NCI-H226 (cell line): ENCODE results near the gene CCDC39.
A peak's percentile ranks its signal among the peaks of the same experiment; 100 is the strongest.

Source experiments
- DNase-seq: peaks from one replicate; pipeline ENCODE4 v3.0.0-alpha.2; 2015

CCDC39 gene

GRCh38 chr3:180679178-180680096 lies at the start of gene CCDC39:
Gene CCDC39 (minus strand): TSS chr3:180679489. CDS start chr3:180679380, 109 bp downstream.
- DNase-seq = peak; percentile 58

GRCh38 chr3:180720012-180720411 lies 40.7 kb upstream of the CCDC39 start:
- DNase-seq = no peak

- no peak for DNase-seq
Measured at GRCh38 chr3:180707896-180708295, 28.6 kb upstream of the CCDC39 start.

GRCh38 chr3:180705619-180706018 lies 26.3 kb upstream of the CCDC39 start:
- DNase-seq = no peak

- DNase-seq = no peak
Measured at GRCh38 chr3:180704532-180704931, 25.2 kb upstream of the CCDC39 start.

- no peak for DNase-seq
Measured at GRCh38 chr3:180700941-180701340, 21.7 kb upstream of the CCDC39 start.

GRCh38 chr3:180698760-180699270 lies 19.5 kb upstream of the CCDC39 start:
- no peak for DNase-seq

GRCh38 chr3:180694321-180694720 lies 15.0 kb upstream of the CCDC39 start:
- no peak for DNase-seq

- no peak for DNase-seq
Measured at GRCh38 chr3:180693656-180694055, 14.4 kb upstream of the CCDC39 start.

GRCh38 chr3:180690061-180690460 lies 10.8 kb upstream of the CCDC39 start:
- DNase-seq = no peak

GRCh38 chr3:180684807-180685206 lies 5.5 kb upstream of the CCDC39 start:
- no peak for DNase-seq

- no peak for DNase-seq
Measured at GRCh38 chr3:180683816-180684215, 4.5 kb upstream of the CCDC39 start.

GRCh38 chr3:180680097-180680430 lies 775 bp upstream of the CCDC39 start:
- no peak for DNase-seq

GRCh38 chr3:180678231-180678630 lies 1.1 kb downstream of the CCDC39 start:
- no peak for DNase-seq

- no peak for DNase-seq
Measured at GRCh38 chr3:180661444-180661843, 17.8 kb downstream of the CCDC39 start.

- no peak for DNase-seq
Measured at GRCh38 chr3:180657094-180657493, 22.2 kb downstream of the CCDC39 start.

- no peak for DNase-seq
Measured at GRCh38 chr3:180656406-180656805, 22.9 kb downstream of the CCDC39 start.

- no peak for DNase-seq
Measured at GRCh38 chr3:180646187-180646790, 33.0 kb downstream of the CCDC39 start.

GRCh38 chr3:180640987-180641386 lies 38.3 kb downstream of the CCDC39 start:
- no peak for DNase-seq

GRCh38 chr3:180633722-180634121 lies 45.6 kb downstream of the CCDC39 start:
- DNase-seq = no peak

GRCh38 chr3:180631317-180631716 lies 48.0 kb downstream of the CCDC39 start:
- DNase-seq = no peak

- DNase-seq = no peak
Measured at GRCh38 chr3:180630371-180630770, 48.9 kb downstream of the CCDC39 start.

- DNase-seq = no peak
Measured at GRCh38 chr3:180626844-180627243, 52.4 kb downstream of the CCDC39 start.

GRCh38 chr3:180624714-180625113 lies 54.6 kb downstream of the CCDC39 start:
- no peak for DNase-seq
